ENCODE measurements around the gene PKDCC.

- no peak for TF ChIP-seq CTCF (conservative IDR thresholded peaks at IDR 0.05)
- TF ChIP-seq EZH2 (IDR thresholded peaks at IDR 0.05; ENCODE audit: low read depth): no peak
These were observed 22.7 kb upstream of the PKDCC start for GRCh38 chr2:42025151-42025582.
